Epidermal melanocyte (primary cell): ENCODE measurements around the gene ERC1.
A peak's percentile ranks its signal among the peaks of the same experiment; 100 is the strongest.

Source experiments
- DNase-seq: peaks from one replicate; pipeline ENCODE4 v3.0.0; 2011; ENCODE audit warnings: low spot score; ENCODE audit not compliant: insufficient read length

The ERC1 gene

GRCh38 chr12:1471224-1471623 is 480.2 kb downstream of the ERC1 start:
- DNase-seq = no peak

- no peak for DNase-seq
Measured at GRCh38 chr12:1473418-1473817, 482.4 kb downstream of the ERC1 start.

- peak; percentile 67 for DNase-seq
Measured at GRCh38 chr12:1474041-1474573, 483.1 kb downstream of the ERC1 start.

- peak; percentile 20 for DNase-seq
Measured at GRCh38 chr12:1474574-1475153, 483.6 kb downstream of the ERC1 start.

- DNase-seq = no peak
Measured at GRCh38 chr12:1479645-1480044, 488.6 kb downstream of the ERC1 start.

- no peak for DNase-seq
Measured at GRCh38 chr12:1481326-1481725, 490.3 kb downstream of the ERC1 start.

GRCh38 chr12:1481906-1482305 is 490.9 kb downstream of the ERC1 start:
- no peak for DNase-seq

- DNase-seq = no peak
Measured at GRCh38 chr12:1488908-1489381, 497.9 kb downstream of the ERC1 start.

GRCh38 chr12:1491983-1492697 is 501.1 kb downstream of the ERC1 start:
- no peak for DNase-seq

GRCh38 chr12:1493781-1494565 is 502.9 kb downstream of the ERC1 start:
- DNase-seq = no peak

GRCh38 chr12:1494856-1495255 is 503.8 kb downstream of the ERC1 start:
- DNase-seq = no peak

GRCh38 chr12:1496162-1496900 is 505.3 kb downstream of the ERC1 start:
- no peak for DNase-seq

GRCh38 chr12:1497161-1497560 is 506.1 kb downstream of the ERC1 start:
- no peak for DNase-seq

GRCh38 chr12:1498199-1498740 is 507.2 kb downstream of the ERC1 start:
- DNase-seq = no peak

GRCh38 chr12:1499351-1499750 is 508.3 kb downstream of the ERC1 start:
- DNase-seq = no peak

GRCh38 chr12:1500095-1500801 is 509.2 kb downstream of the ERC1 start:
- DNase-seq = no peak

GRCh38 chr12:1501001-1501400 is 510.0 kb downstream of the ERC1 start:
- no peak for DNase-seq

- no peak for DNase-seq
Measured at GRCh38 chr12:1501695-1502378, 510.8 kb downstream of the ERC1 start.

- DNase-seq = no peak
Measured at GRCh38 chr12:1502379-1502720, 511.3 kb downstream of the ERC1 start.

GRCh38 chr12:1502831-1503230 is 511.8 kb downstream of the ERC1 start:
- DNase-seq = no peak
